Measurements from ENCODE around the gene PSKH1. TPM values are rescaled to one million over a fixed set of nuclear protein-coding genes. Genes with fewer than 3 reads are reported as not detected.

PSKH1 gene
- total and polyA plus RNA-seq, 10 of the 15 experiments (the other 5 are each of a cell fraction or from before 2014, with no cell fraction given) = 0.63 to 20.4 (median 7.8) TPM

DNA sequence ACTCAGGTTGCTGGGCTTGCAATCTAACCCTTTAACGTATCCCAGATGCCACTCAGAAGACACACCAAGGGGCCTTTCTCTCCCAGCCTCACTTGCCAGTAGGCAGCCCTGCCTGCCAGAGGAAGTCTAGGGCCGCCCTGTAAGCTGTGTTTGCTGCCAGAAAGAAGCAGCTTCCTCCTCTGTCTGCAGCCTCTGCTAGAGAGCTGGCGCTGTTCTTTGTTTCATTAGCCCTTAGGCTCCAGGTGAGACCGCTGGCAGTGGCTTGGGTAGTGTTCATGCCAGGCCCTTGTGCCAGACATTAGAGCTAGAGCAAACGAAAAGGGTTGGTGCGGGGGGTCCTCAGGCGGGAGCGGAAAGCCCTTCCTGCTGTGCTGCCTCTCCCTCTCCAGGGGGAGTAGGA, 29.7 kb downstream of the PSKH1 start (continued):
- TF ChIP-seq NKRF (conservative IDR thresholded peaks at IDR 0.05) = no peak
- TF ChIP-seq ZNF592 (IDR thresholded peaks at IDR 0.05) = no peak
- no peak for TF ChIP-seq MEF2B (IDR thresholded peaks at IDR 0.05; ENCODE audit: partially characterized antibody, poor library complexity, severe bottlenecking)
- no peak for TF ChIP-seq SIN3A (IDR thresholded peaks at IDR 0.05; ENCODE audit: low read depth, low read length)
- TF ChIP-seq HDAC2 (IDR thresholded peaks at IDR 0.05) = no peak
- TF ChIP-seq ATF7 (IDR thresholded peaks at IDR 0.05; ENCODE audit: low read depth) = no peak
- no peak for TF ChIP-seq STAT1 (conservative IDR thresholded peaks at IDR 0.05)
- no peak for TF ChIP-seq ZNF217 (IDR thresholded peaks at IDR 0.05)
- TF ChIP-seq POLR2AphosphoS2 (IDR thresholded peaks at IDR 0.05; ENCODE audit: low read depth, low read length) = no peak
